Peyer's patch (tissue), 4 donors: Measurements from ENCODE around the gene NUTM2A. TPM values are rescaled to one million over a fixed set of nuclear protein-coding genes. Genes with fewer than 3 reads are reported as not detected.
"Not testable (repeated sequence)": the region's sequence is repeated elsewhere in the genome, so short reads cannot be mapped to it uniquely, and the experiment has no call there.

Experiments used
- DNase-seq, 3 donors: peaks; one replicate each; pipeline ENCODE4 v3.0.0-alpha.2; 2017 to 2019
- H3K27ac ChIP-seq, 4 donors: fragments of 200-600 bp; sonication (generic); one replicate each; pipeline ENCODE4 v1.5.1; 2016 to 2019
- H3K27me3 ChIP-seq, 2 donors: fragments of 200-600 bp; sonication (generic); one replicate each; pipeline ENCODE4 v1.5.1; 2019
- H3K36me3 ChIP-seq, 3 donors: fragments of 200-600 bp; sonication (generic); one replicate each; pipeline ENCODE4 v1.5.1; 2016 to 2019
- H3K4me1 ChIP-seq, 4 donors: fragments of 200-600 bp; sonication (generic); one replicate each; pipeline ENCODE4 v1.5.1; 2016 to 2019
- H3K4me3 ChIP-seq, 4 donors: fragments of 200-600 bp; sonication (generic); 1 replicate in 3 of 4; 2 replicates in 1 of 4; pipeline ENCODE4 v1.5.1; 2016 to 2019; ENCODE audit warnings: mild to moderate bottlenecking in 1 of 4
- H3K9me3 ChIP-seq, 4 donors: fragments of 200-600 bp; sonication (generic); one replicate each; pipeline ENCODE4 v1.5.1; 2016 to 2019; ENCODE audit warnings: mild to moderate bottlenecking in 1 of 4
- total RNA-seq, 4 donors: library from RNA; depleted of rRNA; stranded (reverse); fragments of >200 nt; gene quantifications; one replicate each; pipeline ENCODE4 v1.1.0, GENCODE V29; 2016

NUTM2A gene, protein sequence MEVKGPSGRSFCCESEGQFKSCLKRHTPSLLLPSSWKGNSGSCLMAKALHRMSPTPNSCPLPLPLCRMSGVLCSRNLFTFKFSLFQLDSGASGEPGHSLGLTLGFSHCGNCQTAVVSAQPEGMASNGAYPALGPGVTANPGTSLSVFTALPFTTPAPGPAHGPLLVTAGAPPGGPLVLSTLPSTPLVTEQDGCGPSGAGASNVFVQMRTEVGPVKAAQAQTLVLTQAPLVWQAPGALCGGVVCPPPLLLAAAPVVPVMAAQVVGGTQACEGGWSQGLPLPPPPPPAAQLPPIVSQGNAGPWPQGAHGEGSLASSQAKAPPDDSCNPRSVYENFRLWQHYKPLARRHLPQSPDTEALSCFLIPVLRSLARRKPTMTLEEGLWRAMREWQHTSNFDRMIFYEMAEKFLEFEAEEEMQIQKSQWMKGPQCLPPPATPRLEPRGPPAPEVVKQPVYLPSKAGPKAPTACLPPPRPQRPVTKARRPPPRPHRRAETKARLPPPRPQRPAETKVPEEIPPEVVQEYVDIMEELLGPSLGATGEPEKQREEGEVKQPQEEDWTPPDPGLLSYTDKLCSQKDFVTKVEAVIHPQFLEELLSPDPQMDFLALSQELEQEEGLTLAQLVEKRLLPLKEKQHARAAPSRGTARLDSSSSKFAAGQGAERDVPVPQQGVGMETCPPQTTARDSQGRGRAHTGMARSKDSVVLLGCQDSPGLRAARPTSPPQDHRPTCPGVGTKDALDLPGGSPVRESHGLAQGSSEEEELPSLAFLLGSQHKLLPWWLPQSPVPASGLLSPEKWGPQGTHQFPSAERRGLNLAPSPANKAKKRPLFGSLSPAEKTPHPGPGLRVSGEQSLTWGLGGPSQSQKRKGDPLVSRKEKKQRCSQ
- 1 to 10 TPM in 3 of 4 donors, under 1 TPM in 1; 0.83 to 3.5 (median 2.0) TPM for total RNA-seq

DNA sequence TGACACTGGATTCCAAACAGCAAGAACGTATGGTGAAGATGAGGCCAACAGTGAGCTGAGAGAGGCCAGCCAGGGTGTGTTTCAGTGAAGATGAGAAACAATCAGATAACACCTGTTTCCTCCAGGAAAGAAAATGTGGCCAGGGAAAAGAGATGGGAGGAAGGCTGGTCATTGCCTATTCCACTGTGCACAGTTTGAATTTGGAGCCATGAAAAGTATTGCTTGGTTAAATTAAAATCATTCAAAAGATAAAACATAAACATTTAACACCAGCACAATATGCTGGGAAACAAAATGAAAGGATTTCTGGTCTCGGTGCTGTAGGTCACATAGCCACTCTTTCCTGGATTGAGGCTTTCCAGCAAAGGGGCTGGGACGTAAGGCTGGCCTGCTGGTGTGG, at the start of gene NUTM2A:
Gene NUTM2A, plus strand, starts transcription at position 301 of the 400 bp plus-strand sequence. CDS start 383 bp downstream, outside the sequence.
- not testable (repeated sequence) for H3K27ac ChIP-seq, H3K27me3 ChIP-seq, DNase-seq, H3K36me3 ChIP-seq, H3K4me1 ChIP-seq, H3K9me3 ChIP-seq, H3K4me3 ChIP-seq

DNA sequence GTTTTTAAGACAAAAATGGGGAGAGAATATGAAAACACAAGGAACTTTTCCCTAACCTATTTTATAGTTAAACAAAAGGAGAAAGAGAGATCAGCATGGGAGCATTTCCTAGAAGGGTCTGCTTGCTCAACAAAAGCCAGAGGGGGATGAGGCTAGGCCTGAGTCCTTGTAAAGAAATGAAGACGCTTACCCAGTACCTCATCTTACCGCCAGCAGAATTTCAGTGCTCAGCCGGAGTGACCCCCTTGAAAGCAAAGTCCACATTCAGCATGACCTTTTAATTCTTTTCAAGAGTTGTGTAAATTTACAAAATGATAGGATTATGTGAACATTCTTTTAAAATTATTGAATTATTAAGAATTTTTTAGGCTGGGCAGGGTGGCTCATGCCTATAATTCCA, 47.7 kb upstream of the NUTM2A start:
- H3K27ac ChIP-seq, DNase-seq, H3K4me3 ChIP-seq: not testable (repeated sequence)

DNA sequence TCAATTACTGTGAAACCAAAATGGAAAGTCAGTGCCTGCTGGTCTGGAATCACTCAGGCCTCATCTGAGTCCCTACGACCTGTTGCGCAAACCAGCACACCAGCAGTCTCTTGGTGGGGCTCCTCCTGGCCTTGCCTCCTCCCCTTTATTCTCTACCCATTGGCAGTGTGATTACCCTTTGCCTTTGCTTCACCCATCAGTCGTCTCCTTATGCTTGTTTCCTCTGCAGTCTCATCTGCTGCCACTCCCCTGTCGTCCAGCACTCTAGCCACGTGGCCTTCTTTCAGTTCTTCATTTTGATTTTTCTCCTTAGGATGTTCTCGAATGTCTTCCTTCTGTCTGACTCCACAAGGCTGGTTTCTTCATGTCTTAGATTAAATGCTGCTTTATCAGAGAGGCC, 40.8 kb upstream of the NUTM2A start:
- not testable (repeated sequence) for H3K27me3 ChIP-seq, H3K4me1 ChIP-seq, DNase-seq, H3K4me3 ChIP-seq, H3K9me3 ChIP-seq
- Histone ChIP-seq H3K27ac (peak overlapping the region in 1 of 4 donors; percentile 21), H3K36me3 (peaks cover 0 to 22% (median 0%) of the 10 kb centered on the region in 3 donors)

More for the DNA sequence above, 47.7 kb upstream of the NUTM2A start:
- peaks cover 0 to 16% (median 0%) of the 10 kb centered on the region in 3 donors for H3K36me3 ChIP-seq
- not testable (repeated sequence) for H3K27me3 ChIP-seq, H3K4me1 ChIP-seq, H3K9me3 ChIP-seq

DNA sequence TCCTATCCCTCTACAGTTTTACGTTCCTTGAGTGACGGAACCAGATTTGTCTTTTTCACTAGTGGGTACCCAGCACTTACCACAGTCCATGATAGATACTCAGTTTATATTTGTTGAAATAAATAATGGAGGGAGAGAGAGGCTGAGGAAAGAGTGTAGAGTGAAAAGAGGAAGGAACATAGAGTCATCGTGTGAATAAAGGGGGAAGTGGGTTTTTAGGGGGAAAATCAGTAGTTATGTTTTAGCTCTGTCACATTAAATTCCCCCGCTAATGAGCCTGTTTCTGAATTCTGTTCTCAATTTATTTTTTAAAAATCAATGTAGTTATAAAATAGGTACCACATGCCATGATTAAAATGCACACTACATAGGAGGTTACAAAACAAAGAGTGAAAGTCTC, 39.2 kb upstream of the NUTM2A start:
- H3K9me3 ChIP-seq, H3K27me3 ChIP-seq, H3K4me3 ChIP-seq, DNase-seq, H3K27ac ChIP-seq, H3K4me1 ChIP-seq: not testable (repeated sequence)
- H3K36me3 ChIP-seq = peaks cover 0 to 19% (median 0%) of the 10 kb centered on the region in 3 donors

DNA sequence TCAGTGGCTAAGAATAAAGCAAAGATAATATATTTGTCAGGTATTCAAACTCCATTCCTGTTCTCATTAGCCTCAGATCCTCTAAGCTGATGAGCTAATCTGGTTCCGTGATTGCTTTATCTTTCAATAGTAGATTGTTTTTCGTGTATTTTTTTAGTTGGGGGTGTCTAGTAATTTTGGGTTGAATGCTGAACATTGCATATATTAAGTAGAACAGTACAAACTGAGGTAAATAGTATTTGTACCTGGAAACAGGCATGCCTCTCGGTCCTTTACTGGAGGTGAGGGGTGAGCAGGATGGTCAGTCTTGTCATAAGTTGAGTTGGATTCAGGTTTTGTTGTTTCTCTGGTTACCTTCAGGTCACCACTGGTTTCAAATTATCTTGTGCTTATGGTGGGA, 37.7 kb upstream of the NUTM2A start:
- not testable (repeated sequence) for H3K27ac ChIP-seq, H3K4me3 ChIP-seq, H3K27me3 ChIP-seq, H3K9me3 ChIP-seq, H3K4me1 ChIP-seq, DNase-seq
- H3K36me3 ChIP-seq = peaks cover 0 to 14% (median 0%) of the 10 kb centered on the region in 3 donors

DNA sequence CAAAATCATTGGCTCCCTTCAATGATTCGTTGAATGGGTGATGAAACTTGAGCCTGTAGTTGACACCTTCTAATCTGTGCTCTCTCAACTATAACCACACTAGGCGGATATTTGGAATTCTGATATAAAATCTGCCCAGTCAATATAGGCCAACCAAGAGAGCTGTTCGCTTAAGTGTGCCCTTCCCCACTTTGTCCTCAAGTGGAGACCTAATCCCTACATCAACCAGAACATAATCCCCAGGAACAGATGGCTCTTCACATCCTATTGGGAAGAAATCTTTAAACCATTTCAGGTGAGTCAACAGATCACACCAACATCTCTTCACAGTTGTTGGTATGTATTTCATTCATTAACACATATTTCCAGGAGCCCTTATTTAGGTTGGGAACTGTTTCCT, 33.4 kb upstream of the NUTM2A start:
- not testable (repeated sequence) for H3K4me1 ChIP-seq, H3K9me3 ChIP-seq, H3K27me3 ChIP-seq, H3K4me3 ChIP-seq, DNase-seq, H3K27ac ChIP-seq
- H3K36me3 ChIP-seq = peaks cover 0 to 14% (median 0%) of the 10 kb centered on the region in 3 donors

DNA sequence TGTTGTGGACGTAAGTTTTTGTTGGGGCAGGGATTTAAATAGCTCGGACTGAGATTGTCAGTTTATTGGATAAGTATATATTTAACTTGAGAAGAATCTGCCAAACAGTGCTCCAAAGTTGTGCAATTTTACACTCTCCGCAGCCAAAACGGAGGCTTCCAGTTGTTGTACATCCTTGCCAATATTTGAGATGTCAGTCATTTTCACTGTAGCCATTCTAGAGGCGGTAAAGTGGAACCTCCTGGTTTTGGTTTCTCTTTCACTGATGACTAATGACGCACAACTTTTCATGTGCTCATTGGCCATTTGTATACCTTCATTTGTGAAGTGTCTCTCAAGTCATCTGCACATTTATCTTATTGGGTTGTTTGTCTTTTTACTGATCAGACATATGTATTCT, 24.3 kb upstream of the NUTM2A start:
- peak overlapping the region in 3 of 4 donors; percentile 23 to 50 (median 35) for H3K4me3 ChIP-seq
- DNase-seq = peak in 1 of 3 donors; percentile 54

DNA sequence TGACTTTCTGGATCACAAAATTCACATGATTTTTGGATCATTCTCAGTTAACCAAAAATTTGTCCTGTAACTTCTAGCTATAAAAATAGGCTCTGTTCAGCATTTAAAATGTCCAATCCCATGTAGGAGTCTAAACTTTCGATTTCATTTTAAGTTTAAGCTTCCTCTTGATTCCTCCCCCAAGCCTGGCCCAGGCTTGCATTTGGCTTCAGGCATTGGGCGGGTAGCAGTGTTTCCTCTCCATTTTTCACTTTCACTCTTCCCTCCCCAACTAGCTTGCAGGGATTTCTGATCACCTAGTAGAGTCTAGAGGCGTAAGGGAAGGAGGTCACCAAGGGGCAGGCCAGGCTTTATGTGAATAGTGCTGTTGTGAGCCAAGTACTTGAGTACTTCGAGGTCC, 20.4 kb upstream of the NUTM2A start:
- not testable (repeated sequence) for H3K27me3 ChIP-seq, H3K36me3 ChIP-seq, H3K4me3 ChIP-seq, H3K4me1 ChIP-seq, DNase-seq, H3K27ac ChIP-seq, H3K9me3 ChIP-seq

More for the DNA sequence above, 24.3 kb upstream of the NUTM2A start:
- H3K36me3 ChIP-seq, H3K27ac ChIP-seq, H3K27me3 ChIP-seq, H3K9me3 ChIP-seq, H3K4me1 ChIP-seq: not testable (repeated sequence)

DNA sequence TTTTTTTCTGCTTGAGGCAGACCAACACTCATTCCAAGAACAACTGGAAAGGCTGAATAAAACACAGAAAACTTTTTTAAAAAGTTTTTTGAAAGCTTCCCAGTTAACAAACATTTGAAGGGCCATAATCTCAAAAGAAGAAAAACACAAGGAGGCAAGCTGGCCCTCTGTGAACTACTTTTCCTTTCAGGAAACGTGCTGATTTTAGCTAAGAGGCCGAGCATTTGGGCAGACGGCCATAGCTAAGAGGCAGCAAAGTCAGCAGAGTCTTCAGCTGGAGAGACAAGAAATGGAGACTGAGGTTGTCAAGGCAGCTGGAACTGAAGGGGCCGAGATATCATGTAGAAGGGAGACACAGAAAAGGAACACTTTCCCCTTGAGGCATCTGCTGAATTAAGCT, 18.3 kb upstream of the NUTM2A start:
- not testable (repeated sequence) for H3K27me3 ChIP-seq, H3K4me3 ChIP-seq, H3K9me3 ChIP-seq, H3K4me1 ChIP-seq, H3K27ac ChIP-seq, H3K36me3 ChIP-seq, DNase-seq

DNA sequence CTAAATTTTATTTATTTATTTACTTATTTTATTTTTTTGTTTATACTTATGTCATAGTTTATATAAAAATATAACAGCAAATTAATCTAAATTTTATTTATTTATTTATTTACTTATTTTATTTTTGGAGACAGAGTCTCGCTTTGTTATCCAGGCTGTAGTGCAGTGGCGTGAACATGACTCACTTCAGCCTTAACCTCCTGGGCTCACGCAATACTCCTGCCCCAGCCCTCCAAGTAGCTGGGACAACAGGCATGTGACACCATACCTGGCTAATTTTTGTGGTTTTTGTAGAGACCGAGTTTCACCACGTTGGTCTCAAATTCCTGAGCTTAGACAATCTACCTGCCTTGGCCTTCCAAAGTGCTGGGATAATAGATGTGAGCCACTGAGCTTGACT, 14.9 kb upstream of the NUTM2A start:
- H3K4me1 ChIP-seq, H3K9me3 ChIP-seq, H3K4me3 ChIP-seq, H3K27me3 ChIP-seq, H3K27ac ChIP-seq, H3K36me3 ChIP-seq, DNase-seq: not testable (repeated sequence)

DNA sequence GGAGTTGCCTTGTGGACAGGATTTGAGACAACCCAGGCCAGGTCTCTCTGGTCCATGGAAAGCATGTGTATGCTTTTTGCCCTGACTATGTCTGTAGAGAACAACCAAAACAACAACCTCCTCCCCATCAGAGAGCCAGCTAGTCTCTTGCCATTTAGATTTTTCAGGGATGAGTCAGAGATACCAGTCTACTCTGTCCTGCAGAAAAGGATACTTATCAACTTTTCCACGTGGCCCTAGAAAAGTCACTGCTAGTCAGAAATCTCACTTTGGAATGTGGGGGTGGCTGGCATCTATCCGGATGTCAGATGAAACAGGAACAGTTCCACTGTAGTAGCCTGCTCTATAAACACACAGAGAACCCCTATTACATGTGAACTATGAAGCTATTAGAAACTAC, 13.4 kb upstream of the NUTM2A start:
- not testable (repeated sequence) for H3K4me3 ChIP-seq, H3K36me3 ChIP-seq, DNase-seq, H3K27ac ChIP-seq, H3K9me3 ChIP-seq, H3K27me3 ChIP-seq, H3K4me1 ChIP-seq

DNA sequence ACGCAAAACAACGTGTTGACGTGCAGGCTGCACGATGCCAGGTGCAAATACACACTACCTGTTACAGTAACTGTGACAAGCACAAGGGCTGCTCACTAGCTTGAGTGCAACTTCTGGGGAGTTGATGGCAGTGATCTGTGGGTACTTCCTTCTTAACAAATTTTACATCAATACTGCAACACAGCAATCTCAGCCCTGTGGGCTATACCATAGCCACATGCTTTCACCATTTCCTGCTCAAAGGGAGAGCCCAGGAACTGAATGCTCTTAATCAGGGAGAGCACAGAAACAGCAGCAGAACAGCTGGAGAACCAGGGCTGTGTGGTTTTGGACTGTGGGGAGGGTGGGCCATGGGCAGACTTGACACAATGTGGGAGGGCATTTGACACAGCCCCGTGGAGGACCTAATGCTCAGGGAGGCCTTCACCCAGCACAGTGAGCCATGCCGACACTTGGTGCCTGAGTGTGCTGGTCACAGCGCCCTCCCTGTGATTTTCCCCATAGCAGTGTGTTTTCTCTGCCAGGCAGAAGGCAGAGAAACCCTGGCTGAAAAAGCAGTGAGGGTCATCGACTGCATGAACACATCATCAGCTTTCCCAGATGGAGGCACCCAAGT, 12.0 kb upstream of the NUTM2A start:
- not testable (repeated sequence) for H3K4me3 ChIP-seq, DNase-seq, H3K27ac ChIP-seq, H3K9me3 ChIP-seq, H3K4me1 ChIP-seq, H3K36me3 ChIP-seq, H3K27me3 ChIP-seq

DNA sequence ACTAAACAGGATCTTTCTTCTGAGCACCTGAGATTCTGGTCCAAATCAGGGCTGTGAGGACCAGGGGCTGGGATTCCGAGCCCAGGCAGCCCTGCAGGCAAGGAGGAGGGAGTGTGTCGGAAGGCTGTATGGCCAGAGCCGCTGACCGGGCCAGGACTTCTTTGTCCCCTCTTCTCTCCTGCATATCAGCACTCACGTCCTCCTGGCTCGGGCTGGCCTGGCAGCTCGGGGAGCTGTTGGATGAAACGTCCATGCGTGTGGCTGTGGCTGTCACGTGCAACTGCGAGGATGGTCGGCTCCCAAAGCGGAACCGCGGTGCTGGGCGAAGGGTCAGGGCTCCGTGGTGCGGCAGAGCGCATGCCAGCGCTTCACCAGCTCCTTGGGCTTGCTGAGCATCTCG, 11.4 kb upstream of the NUTM2A start:
- not testable (repeated sequence) for DNase-seq, H3K4me3 ChIP-seq, H3K9me3 ChIP-seq, H3K4me1 ChIP-seq, H3K27me3 ChIP-seq, H3K27ac ChIP-seq, H3K36me3 ChIP-seq

DNA sequence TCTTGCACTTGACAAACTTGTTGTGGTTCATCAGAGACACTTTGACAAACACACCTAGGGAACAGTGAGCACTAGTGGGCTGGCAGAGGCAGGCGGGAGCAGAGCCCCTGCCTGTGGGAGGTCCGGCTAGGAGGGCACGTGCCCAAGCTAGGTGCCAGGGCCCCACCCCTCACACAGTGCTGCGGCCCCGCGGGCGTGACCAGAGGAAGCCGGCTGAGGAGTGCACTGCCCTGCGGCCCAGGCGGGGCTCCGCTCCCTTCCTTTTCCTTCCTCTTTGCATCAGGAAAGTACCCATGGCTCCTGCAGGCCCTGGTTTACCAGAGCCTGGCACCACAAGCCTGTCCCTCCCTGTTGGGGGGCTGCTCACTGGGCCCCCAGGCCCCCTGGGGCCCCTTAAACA, 9.1 kb upstream of the NUTM2A start:
- not testable (repeated sequence) for H3K27me3 ChIP-seq, H3K4me3 ChIP-seq, H3K4me1 ChIP-seq, H3K27ac ChIP-seq, H3K36me3 ChIP-seq, H3K9me3 ChIP-seq
- peak in 1 of 3 donors; percentile 55 for DNase-seq

DNA sequence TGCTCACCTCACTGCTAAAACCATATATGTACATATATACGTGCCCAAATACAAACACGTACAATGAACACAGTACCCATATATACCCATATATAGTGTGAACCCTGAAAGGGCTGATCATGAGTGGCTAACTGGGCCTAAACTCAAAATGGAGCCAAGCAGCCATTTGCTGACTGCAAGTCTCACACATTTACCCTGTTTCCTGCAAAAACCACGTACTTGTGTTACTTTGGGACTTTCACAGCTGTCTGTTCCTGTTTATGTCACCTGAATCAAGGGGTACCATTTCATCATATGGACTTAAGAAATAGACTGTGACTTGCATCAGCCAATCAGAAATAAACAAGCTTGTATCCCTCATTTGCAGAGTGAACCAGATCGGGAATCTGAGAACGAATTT, 5.9 kb upstream of the NUTM2A start:
- H3K4me3 ChIP-seq, H3K27me3 ChIP-seq, DNase-seq, H3K4me1 ChIP-seq, H3K27ac ChIP-seq, H3K36me3 ChIP-seq, H3K9me3 ChIP-seq: not testable (repeated sequence)
